ENCODE measurements around the gene HIP1R.

HIP1R gene

GRCh38 chr12:122894193-122895121 lies 59.2 kb downstream of the HIP1R start:
- peak overlapping the region; percentile 84 for H3K4me3 ChIP-seq (ENCODE audit: control insufficient read depth, low read depth, low read length)
- DNase-seq (ENCODE audit: low read depth): no peak
- TF ChIP-seq CTCF (IDR thresholded peaks at IDR 0.05; ENCODE audit: control insufficient read depth, insufficient read depth, low read depth, low read length, missing control alignments): no peak

- DNase-seq (ENCODE audit: low read depth): no peak
- no peak for TF ChIP-seq CTCF (IDR thresholded peaks at IDR 0.05; ENCODE audit: control insufficient read depth, insufficient read depth, low read depth, low read length, missing control alignments)
- H3K4me3 ChIP-seq (ENCODE audit: control insufficient read depth, low read depth, low read length): peak overlapping the region; percentile 84
These were observed 60.1 kb downstream of the HIP1R start for GRCh38 chr12:122895320-122895703.

GRCh38 chr12:122895704-122896636 lies 60.7 kb downstream of the HIP1R start, which contains the start of gene VPS37B:
VPS37B (minus strand) TSS chr12:122896124; CDS start chr12:122896062, 62 bp downstream.
- no peak for TF ChIP-seq CTCF (IDR thresholded peaks at IDR 0.05; ENCODE audit: control insufficient read depth, insufficient read depth, low read depth, low read length, missing control alignments)
- DNase-seq (ENCODE audit: low read depth): peak; percentile 38
- peak within 1 kb of the TSS; percentile 84 for H3K4me3 ChIP-seq (ENCODE audit: control insufficient read depth, low read depth, low read length)

GRCh38 chr12:122896662-122897061 lies 61.4 kb downstream of the HIP1R start:
- no peak for DNase-seq (ENCODE audit: low read depth)
- no peak for TF ChIP-seq CTCF (IDR thresholded peaks at IDR 0.05; ENCODE audit: control insufficient read depth, insufficient read depth, low read depth, low read length, missing control alignments)
- no peak overlapping the region for H3K4me3 ChIP-seq (ENCODE audit: control insufficient read depth, low read depth, low read length)

- TF ChIP-seq CTCF (IDR thresholded peaks at IDR 0.05; ENCODE audit: control insufficient read depth, insufficient read depth, low read depth, low read length, missing control alignments): no peak
- no peak overlapping the region for H3K4me3 ChIP-seq (ENCODE audit: control insufficient read depth, low read depth, low read length)
- DNase-seq (ENCODE audit: low read depth): no peak
These were observed 64.6 kb downstream of the HIP1R start for GRCh38 chr12:122899887-122900286.

All from AG09309 (cell line).